Cardiac muscle cell (in vitro differentiated cells and primary cell): Measurements from ENCODE around the gene MXD1. TPM values are rescaled to one million over a fixed set of nuclear protein-coding genes. Genes with fewer than 3 reads are reported as not detected.

ENCODE experiments used
- DNase-seq, 2 donors: peaks; one replicate each; pipeline versions ENCODE4 v3.0.0 to v3.0.0-alpha.2; 2010 to 2017; ENCODE audit warnings: low read depth in 1 of 2, low spot score in 1 of 2
- H3K27ac ChIP-seq: fragments of 200-600 bp; sonication (generic); 2 replicates; pipeline ENCODE4 v1.5.1; 2016
- H3K27me3 ChIP-seq: fragments of 200-600 bp; sonication (generic); 2 replicates; pipeline ENCODE4 v1.6.0; 2016; ENCODE audit warnings: control low read depth
- H3K36me3 ChIP-seq: fragments of 200-600 bp; sonication (generic); 2 replicates; pipeline ENCODE4 v1.5.1; 2016; ENCODE audit warnings: control low read depth
- H3K4me1 ChIP-seq: fragments of 200-600 bp; sonication (generic); 2 replicates; pipeline ENCODE4 v1.8.1; 2017; ENCODE audit warnings: low read depth, mild to moderate bottlenecking, mixed run types
- H3K4me3 ChIP-seq: fragments of 200-600 bp; sonication (generic); 2 replicates; pipeline ENCODE4 v1.5.1; 2016; ENCODE audit warnings: mild to moderate bottlenecking
- H3K9me3 ChIP-seq: fragments of 200-600 bp; sonication (generic); 2 replicates; pipeline ENCODE4 v1.5.1; 2017; ENCODE audit warnings: low read depth, mild to moderate bottlenecking, control low read depth
- CTCF ChIP-seq: IDR thresholded peaks from 2 replicates; pipeline ENCODE4 v1.5.1; 2012; ENCODE audit warnings: low read depth, mild to moderate bottlenecking, low read length
- polyA plus RNA-seq: library from polyadenylated mRNA; unstranded; fragments of >200 nt; fragmentation: Nextera tagmentation; extraction: Ambion mirVana; gene quantifications from 2 replicates; pipeline ENCODE4 v1.2.1, GENCODE V29; 2016
- total RNA-seq: library from RNA; depleted of rRNA; stranded (reverse); fragments of >200 nt; gene quantifications from 2 replicates; pipeline ENCODE4 v1.2.3, GENCODE V29; 2016

MXD1 gene
- total and polyA plus RNA-seq, 2 experiments from 2014 or later = 3.6 to 6.5 TPM

- TF ChIP-seq CTCF = no peak
- Histone ChIP-seq H3K9me3 (no peaks in the 10 kb centered on the region), H3K36me3 (no peaks in the 10 kb centered on the region), H3K4me3 (no peak overlapping the region), H3K4me1 (no peaks in the 10 kb centered on the region), H3K27ac (no peak overlapping the region), H3K27me3 (no peaks in the 10 kb centered on the region)
- peak in 1 of 2 donors; percentile 67 for DNase-seq
These were observed 70.8 kb downstream of the MXD1 start for GRCh38 chr2:69985688-69986087.

- no peaks in the 10 kb centered on the region for H3K9me3 ChIP-seq
- no peak for TF ChIP-seq CTCF
These were observed 71.8 kb downstream of the MXD1 start for GRCh38 chr2:69986691-69987090.

GRCh38 chr2:69988086-69988635, 73.3 kb downstream of the MXD1 start:
- H3K4me1 ChIP-seq = no peaks in the 10 kb centered on the region
- no peak for TF ChIP-seq CTCF
- H3K27me3 ChIP-seq = no peaks in the 10 kb centered on the region
- DNase-seq = no peak
- H3K27ac ChIP-seq = no peak overlapping the region
- H3K9me3 ChIP-seq = no peaks in the 10 kb centered on the region
- no peaks in the 10 kb centered on the region for H3K36me3 ChIP-seq
- no peak overlapping the region for H3K4me3 ChIP-seq

More at GRCh38 chr2:69986691-69987090, 71.8 kb downstream of the MXD1 start:
- Histone ChIP-seq H3K4me1 (no peaks in the 10 kb centered on the region), H3K27me3 (no peaks in the 10 kb centered on the region), H3K36me3 (no peaks in the 10 kb centered on the region), H3K27ac (no peak overlapping the region), H3K4me3 (no peak overlapping the region)
- no peak for DNase-seq

- no peaks in the 10 kb centered on the region for H3K27me3 ChIP-seq
- TF ChIP-seq CTCF = no peak
- H3K36me3 ChIP-seq = no peaks in the 10 kb centered on the region
- no peaks in the 10 kb centered on the region for H3K9me3 ChIP-seq
- no peak overlapping the region for H3K4me3 ChIP-seq
- no peaks in the 10 kb centered on the region for H3K4me1 ChIP-seq
- H3K27ac ChIP-seq = no peak overlapping the region
- no peak for DNase-seq
These were observed 74.1 kb downstream of the MXD1 start for GRCh38 chr2:69989009-69989408.

- Histone ChIP-seq H3K27me3 (no peaks in the 10 kb centered on the region), H3K4me1 (no peaks in the 10 kb centered on the region), H3K9me3 (no peaks in the 10 kb centered on the region), H3K27ac (no peak overlapping the region), H3K4me3 (no peak overlapping the region), H3K36me3 (no peaks in the 10 kb centered on the region)
- no peak for TF ChIP-seq CTCF
- DNase-seq = no peak
These were observed 74.7 kb downstream of the MXD1 start for GRCh38 chr2:69989441-69990105.

Other genes with a start within 250 kb of the MXD1 start
- 11.0 and 18.0 TPM in 2 replicates for gene ANXA4, start 173.0 kb upstream of the MXD1 start, total RNA-seq
- 27.2 and 36.1 TPM in 2 replicates for gene ANXA4, start 173.0 kb upstream of the MXD1 start, polyA plus RNA-seq
- gene GMCL1, start 85.4 kb upstream of the MXD1 start, total RNA-seq = 20.6 and 46.5 TPM in 2 replicates
- 13.2 and 22.8 TPM in 2 replicates for gene GMCL1, start 85.4 kb upstream of the MXD1 start, polyA plus RNA-seq
- 113 and 128 TPM in 2 replicates for gene SNRNP27, start 21.2 kb upstream of the MXD1 start, total RNA-seq
- 86.7 and 96.7 TPM in 2 replicates for gene SNRNP27, start 21.2 kb upstream of the MXD1 start, polyA plus RNA-seq
- gene ASPRV1, start 46.5 kb downstream of the MXD1 start, total RNA-seq = 3.8 TPM in 2 replicates
- gene ASPRV1, start 46.5 kb downstream of the MXD1 start, polyA plus RNA-seq = 1.6 and 4.2 TPM in 2 replicates
- 87.9 and 127 TPM in 2 replicates for gene PCBP1, start 172.4 kb downstream of the MXD1 start, total RNA-seq
- 152 and 166 TPM in 2 replicates for gene PCBP1, start 172.4 kb downstream of the MXD1 start, polyA plus RNA-seq